Esophagus muscularis mucosa (tissue), 4 donors: ENCODE results near the gene ARHGEF7. TPM values are rescaled to one million over a fixed set of nuclear protein-coding genes. Genes with fewer than 3 reads are reported as not detected.

ENCODE experiments used
- DNase-seq: peaks from one replicate; pipeline ENCODE4 v3.0.0-alpha.2; 2017; ENCODE audit errors: extremely low spot score
- H3K27ac ChIP-seq, 4 donors: fragments of 200-600 bp; sonication (generic); replicated peaks in 1 of 4; 1 replicate in 3 of 4; 2 replicates in 1 of 4; pipeline ENCODE4 v1.5.1; 2016 to 2019; ENCODE audit warnings: mild to moderate bottlenecking in 1 of 4
- H3K27me3 ChIP-seq, 4 donors: fragments of 200-600 bp; sonication (generic); one replicate each; pipeline versions ENCODE4 v1.5.1 to v1.6.0; 2016 to 2019
- H3K36me3 ChIP-seq, 4 donors: fragments of 200-600 bp; sonication (generic); one replicate each; pipeline ENCODE4 v1.5.1; 2016 to 2019
- H3K4me1 ChIP-seq, 4 donors: fragments of 200-600 bp; sonication (generic); one replicate each; pipeline ENCODE4 v1.5.1; 2016 to 2019
- H3K4me3 ChIP-seq, 4 donors: fragments of 200-600 bp; sonication (generic); 1 replicate in 2 of 4; 2 replicates in 2 of 4; pipeline ENCODE4 v1.5.1; 2016 to 2019; ENCODE audit warnings: mild to moderate bottlenecking in 4 of 4, moderate library complexity in 1 of 4
- H3K9me3 ChIP-seq, 4 donors: fragments of 200-600 bp; sonication (generic); 1 replicate in 3 of 4; 2 replicates in 1 of 4; pipeline ENCODE4 v1.5.1; 2016 to 2019
- EP300 ChIP-seq: sonication (generic); formaldehyde crosslinking; IDR thresholded peaks from one replicate; pipeline ENCODE4 v1.6.1; 2017; ENCODE audit warnings: antibody characterized with exemption
- POLR2A ChIP-seq: fragments of 450-650 bp; IDR thresholded peaks from one replicate; pipeline ENCODE4 v1.6.1; 2017; ENCODE audit warnings: antibody characterized with exemption, moderate library complexity, mild to moderate bottlenecking, low read depth
- POLR2AphosphoS5 ChIP-seq, 2 donors: sonication (generic); formaldehyde crosslinking; IDR thresholded peaks; one replicate each; pipeline ENCODE4 v1.6.1; 2017; ENCODE audit warnings: antibody characterized with exemption in 2 of 2
- WGBS: methylation state at CpG from one replicate; pipeline ENCODE4 v1.1.5; 2018; 5-methylcytosine and 5-hydroxymethylcytosine counted together
- intact Hi-C: fragments of 100-400 bp; cut with DNase I; formaldehyde crosslinking; loops from one replicate; pipeline ENCODE4 v1.15.1; 2023
- total RNA-seq, 4 donors: library from RNA; depleted of rRNA; stranded (reverse); fragments of >200 nt; gene quantifications; one replicate each; pipeline versions ENCODE4 v1.1.0 to v1.2.1, GENCODE V29; 2016
- TF ChIP-seq, protein P1 (sequence below), 3 experiments: fragments of 200-600 bp in 2 of 3; fragments of 450-650 bp in 1 of 3; sonication (generic) in 2 of 3; IDR thresholded peaks; one replicate each; pipeline ENCODE4 v1.5.1; 2017 to 2019; ENCODE audit warnings: antibody characterized with exemption in 3 of 3, mild to moderate bottlenecking in 2 of 3, moderate library complexity in 1 of 3

ARHGEF7 gene
- total RNA-seq, 4 donors from 2014 or later, result 36.0 to 53.6 (median 45.1) TPM

DNA sequence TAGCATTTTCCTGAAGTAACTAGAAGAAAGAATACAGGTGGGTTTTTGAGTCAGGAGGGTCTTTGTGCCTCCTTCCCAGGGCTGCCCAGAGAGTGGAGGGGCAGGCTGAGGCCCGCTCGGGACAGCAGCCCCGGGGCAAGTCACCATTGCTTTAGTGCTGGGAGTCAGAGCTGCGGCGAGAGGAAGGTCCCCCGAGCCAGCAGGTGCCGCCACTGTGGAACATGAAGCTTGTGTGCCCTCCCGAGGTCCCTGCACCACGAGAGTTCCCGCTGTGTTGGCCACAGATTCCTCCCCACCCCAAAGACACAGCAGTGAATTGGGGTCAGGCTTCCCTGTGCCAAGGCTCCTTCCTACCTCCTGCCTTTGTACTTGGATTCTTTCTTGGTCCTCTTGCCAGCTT lies 154.4 kb downstream of the ARHGEF7 start:
- intact Hi-C loops, result no loop called here
- Histone ChIP-seq H3K4me1 (peaks cover 12 to 25% (median 18%) of the 10 kb centered on the region in 4 donors), H3K36me3 (peaks cover 17 to 72% (median 55%) of the 10 kb centered on the region in 4 donors), H3K4me3 (no peak overlapping the region), H3K9me3 (no peaks in the 10 kb centered on the region), H3K27me3 (no peaks in the 10 kb centered on the region), H3K27ac (no peak overlapping the region)
- no peak for TF ChIP-seq EP300
- no peak for TF ChIP-seq POLR2AphosphoS5 (IDR thresholded peaks at IDR 0.05)
- TF ChIP-seq POLR2A, result no peak
- TF ChIP-seq, protein P1, sequence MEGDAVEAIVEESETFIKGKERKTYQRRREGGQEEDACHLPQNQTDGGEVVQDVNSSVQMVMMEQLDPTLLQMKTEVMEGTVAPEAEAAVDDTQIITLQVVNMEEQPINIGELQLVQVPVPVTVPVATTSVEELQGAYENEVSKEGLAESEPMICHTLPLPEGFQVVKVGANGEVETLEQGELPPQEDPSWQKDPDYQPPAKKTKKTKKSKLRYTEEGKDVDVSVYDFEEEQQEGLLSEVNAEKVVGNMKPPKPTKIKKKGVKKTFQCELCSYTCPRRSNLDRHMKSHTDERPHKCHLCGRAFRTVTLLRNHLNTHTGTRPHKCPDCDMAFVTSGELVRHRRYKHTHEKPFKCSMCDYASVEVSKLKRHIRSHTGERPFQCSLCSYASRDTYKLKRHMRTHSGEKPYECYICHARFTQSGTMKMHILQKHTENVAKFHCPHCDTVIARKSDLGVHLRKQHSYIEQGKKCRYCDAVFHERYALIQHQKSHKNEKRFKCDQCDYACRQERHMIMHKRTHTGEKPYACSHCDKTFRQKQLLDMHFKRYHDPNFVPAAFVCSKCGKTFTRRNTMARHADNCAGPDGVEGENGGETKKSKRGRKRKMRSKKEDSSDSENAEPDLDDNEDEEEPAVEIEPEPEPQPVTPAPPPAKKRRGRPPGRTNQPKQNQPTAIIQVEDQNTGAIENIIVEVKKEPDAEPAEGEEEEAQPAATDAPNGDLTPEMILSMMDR (IDR thresholded peaks at IDR 0.05), result no peak
- WGBS, result 87% methylated on average over 10 of the region's 10 CpGs
- no peak for DNase-seq

DNA sequence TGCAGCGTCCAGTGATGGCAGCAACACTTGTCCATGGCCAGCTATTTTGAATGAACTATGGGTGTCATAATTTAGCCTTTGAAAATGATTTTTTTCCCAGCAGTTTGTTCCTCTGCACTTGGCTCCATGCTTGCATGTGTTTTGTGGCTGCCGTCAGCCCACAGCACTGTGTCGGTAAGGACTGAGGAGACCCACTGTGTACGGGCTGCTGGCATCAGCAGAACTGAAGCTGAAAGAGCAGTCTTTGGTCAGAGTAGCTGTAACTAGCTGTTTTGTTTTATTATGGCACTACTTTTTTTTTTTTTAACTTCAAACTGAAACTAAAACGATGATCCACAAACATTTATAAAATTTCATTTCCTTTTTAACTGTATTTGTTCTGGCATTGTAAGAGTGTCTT lies 155.0 kb downstream of the ARHGEF7 start:
- no peaks in the 10 kb centered on the region for H3K9me3 ChIP-seq
- peaks cover 17 to 78% (median 57%) of the 10 kb centered on the region in 4 donors for H3K36me3 ChIP-seq
- H3K27me3 ChIP-seq, result no peaks in the 10 kb centered on the region
- DNase-seq, result no peak
- no peak overlapping the region for H3K4me3 ChIP-seq
- H3K4me1 ChIP-seq, result peaks cover 12 to 25% (median 18%) of the 10 kb centered on the region in 4 donors
- intact Hi-C loops, result no loop called here
- no peak overlapping the region for H3K27ac ChIP-seq
- TF ChIP-seq POLR2A (no peak), POLR2AphosphoS5 (IDR thresholded peaks at IDR 0.05) (no peak), EP300 (no peak)
- TF ChIP-seq, protein P1 (IDR thresholded peaks at IDR 0.05), result no peak
- 75% methylated on average over 5 of the region's 5 CpGs for WGBS

DNA sequence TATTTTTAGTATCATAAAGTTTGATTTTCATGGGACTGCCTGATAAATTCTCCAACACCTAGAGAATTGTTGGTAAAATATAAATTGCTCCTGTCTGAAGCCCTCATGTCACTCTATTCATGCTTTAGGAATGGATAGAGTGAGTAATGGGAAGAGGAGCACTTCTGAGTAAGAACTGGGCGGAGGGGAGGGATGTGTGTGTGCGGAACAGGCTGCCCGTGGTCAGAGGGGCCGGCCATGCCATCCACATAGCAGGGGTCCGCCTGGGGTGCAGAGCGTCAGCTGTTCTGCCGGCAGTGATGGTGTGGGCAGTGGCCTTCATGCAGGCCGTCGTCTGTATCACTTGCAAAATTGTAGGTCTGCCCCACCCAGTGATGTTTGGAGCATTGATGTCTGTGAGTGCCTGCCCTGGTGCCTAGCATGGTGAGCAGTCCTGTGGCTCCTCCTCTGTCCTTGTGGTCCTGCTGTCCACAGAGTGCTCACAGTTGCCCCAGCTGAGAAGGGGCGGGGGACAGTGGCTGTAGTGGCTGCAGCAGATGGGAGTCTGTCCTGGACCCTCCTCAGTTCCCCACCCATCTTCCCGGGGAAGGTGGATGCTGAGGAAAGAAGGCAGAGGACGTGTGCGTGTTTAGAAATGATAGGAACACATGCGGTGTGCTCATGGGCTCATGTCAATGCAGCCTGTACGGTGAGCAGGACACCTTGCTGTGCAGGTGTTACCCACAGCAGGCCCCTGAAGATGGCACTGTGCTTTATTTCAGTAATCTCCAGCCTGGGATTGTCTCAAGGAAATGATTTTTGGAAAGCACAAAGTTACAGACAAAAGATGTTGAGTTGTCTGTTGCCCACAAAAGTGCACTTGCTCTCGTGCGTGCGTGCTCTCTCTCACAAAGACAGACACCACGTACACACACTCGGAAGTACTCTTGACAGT lies 155.9 kb downstream of the ARHGEF7 start:
- intact Hi-C loops, result no loop called here

DNA sequence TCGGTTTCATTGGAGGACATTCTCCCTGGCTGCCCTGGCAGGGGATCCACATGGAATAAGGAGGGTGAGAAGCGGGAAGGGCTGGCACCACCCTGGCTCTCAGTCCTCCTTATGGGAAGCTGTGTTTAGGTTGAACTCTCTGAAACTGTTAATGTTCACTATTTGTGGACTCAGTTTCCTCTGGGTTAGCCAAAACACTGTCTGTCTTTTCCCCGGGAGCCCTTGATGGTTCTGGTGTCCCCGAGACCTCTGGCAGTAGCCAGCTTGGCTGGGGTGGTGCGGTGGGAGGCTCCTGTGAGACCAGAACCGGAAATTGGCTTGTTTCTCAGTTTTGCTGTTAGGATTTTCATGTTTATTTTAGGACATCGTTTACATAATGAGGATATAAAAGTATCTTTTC lies 157.0 kb downstream of the ARHGEF7 start:
- peaks cover 24 to 84% (median 69%) of the 10 kb centered on the region in 4 donors for H3K36me3 ChIP-seq

More for the DNA sequence above, 155.9 kb downstream of the ARHGEF7 start:
- Histone ChIP-seq H3K36me3 (peaks cover 24 to 79% (median 62%) of the 10 kb centered on the region in 4 donors), H3K27me3 (no peaks in the 10 kb centered on the region), H3K4me3 (no peak overlapping the region), H3K27ac (no peak overlapping the region), H3K9me3 (no peaks in the 10 kb centered on the region), H3K4me1 (peaks cover 12 to 25% (median 18%) of the 10 kb centered on the region in 4 donors)
- WGBS, result 89% methylated on average over 19 of the region's 20 CpGs
- peak; percentile 74 for DNase-seq
- TF ChIP-seq, protein P1 (IDR thresholded peaks at IDR 0.05), result no peak
- no peak for TF ChIP-seq POLR2A

More for the DNA sequence above, 157.0 kb downstream of the ARHGEF7 start:
- Histone ChIP-seq H3K27me3 (no peaks in the 10 kb centered on the region), H3K4me1 (peaks cover 12 to 22% (median 18%) of the 10 kb centered on the region in 4 donors), H3K4me3 (no peak overlapping the region), H3K27ac (no peak overlapping the region), H3K9me3 (no peaks in the 10 kb centered on the region)
- 76% methylated on average over 7 of the region's 7 CpGs for WGBS
- intact Hi-C loops, result no loop called here
- no peak for DNase-seq
- TF ChIP-seq EP300 (no peak), POLR2AphosphoS5 (IDR thresholded peaks at IDR 0.05) (no peak), POLR2A (no peak)
- TF ChIP-seq, protein P1 (IDR thresholded peaks at IDR 0.05), result no peak
